ENCODE measurements around the gene POC1B.

The POC1B gene

DNA sequence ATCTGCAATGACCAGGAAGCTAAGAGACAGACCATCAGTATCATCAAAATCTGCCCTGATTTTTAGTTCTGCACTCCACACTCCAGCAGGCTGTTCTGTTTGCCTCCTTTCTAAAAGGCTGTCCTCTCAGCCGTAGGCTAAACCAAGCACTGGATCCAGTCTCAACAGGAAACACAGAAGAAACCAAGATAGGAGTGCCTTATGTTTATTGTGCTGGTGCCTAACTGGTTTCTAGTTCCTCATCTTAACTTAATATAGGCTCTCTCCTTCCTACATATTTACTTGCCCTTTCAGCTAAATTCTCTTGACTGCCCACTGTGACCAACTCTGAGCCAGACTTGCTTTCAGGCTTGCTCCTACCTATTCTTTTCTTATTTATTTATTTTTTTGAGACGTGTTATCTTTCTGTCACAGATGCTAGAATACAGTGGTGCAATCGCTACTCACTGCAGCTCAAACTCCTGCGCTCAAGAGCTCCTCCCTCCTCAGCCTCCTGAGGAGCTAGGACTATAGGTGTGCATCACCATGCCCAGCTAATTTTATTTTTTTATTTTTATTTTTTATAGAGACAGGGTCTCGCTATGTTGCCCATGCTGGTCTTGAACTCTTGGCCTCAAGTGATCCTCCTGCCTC, 32.1 kb downstream of the POC1B start:
- DNase-seq: no peak

DNA sequence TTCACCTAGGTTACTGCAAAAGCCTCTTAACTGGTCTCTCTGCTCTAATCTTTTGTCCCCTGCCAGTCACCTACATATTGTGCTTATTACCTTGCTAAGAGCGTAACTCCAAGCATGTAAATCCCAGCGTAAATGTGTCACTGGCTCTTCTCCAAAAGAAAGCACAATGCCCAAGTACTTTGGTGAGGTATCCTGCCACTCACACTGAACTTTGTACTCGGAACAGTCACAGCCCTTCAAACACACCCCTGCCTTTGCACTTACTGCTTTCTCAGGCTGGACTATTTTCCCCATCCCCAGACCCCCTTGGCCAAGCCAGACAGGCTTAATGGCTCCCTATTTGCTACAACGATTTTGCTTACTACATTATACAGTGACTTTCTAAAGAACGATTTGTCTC, 33.0 kb downstream of the POC1B start:
- no peak for DNase-seq

DNA sequence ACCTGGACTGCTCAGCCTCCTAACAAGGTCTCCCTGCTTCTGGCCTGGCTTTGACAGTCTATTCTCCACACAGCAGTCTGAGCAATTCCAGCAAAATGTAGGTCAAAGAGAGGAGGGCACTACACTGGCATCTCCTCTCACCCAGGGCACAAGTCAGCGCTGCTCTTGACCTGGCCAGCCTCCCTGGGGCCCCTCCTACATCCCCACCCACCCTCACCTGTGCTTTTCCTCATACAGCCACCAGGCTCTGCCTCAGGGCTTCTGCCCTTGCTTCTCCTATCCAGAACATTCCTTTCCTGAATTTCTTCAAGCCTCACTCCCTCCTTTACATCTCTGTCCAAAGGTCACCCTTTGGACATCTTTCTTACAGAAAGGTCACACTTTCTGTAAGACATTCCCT, 34.9 kb downstream of the POC1B start:
- no peak for DNase-seq

DNA sequence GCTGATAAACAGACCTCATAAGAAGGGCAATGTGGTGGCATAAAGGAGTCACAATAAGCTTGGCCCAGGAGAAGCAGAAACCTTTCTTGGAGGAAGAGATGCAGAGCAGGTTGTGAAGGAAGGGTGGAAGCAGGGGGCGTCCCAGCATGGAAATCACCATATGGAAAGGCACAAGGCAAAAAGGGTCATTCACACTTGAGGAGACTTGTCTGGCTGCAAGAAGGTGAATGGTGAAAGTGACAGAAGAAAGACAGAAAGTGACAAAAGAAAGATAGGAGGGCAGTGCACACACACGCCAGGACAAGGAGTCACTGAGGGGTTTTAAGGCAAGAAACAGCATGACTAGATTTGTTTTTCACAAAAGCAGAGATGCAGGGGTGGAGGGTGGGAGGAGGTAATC, 39.6 kb downstream of the POC1B start:
- no peak for DNase-seq

DNA sequence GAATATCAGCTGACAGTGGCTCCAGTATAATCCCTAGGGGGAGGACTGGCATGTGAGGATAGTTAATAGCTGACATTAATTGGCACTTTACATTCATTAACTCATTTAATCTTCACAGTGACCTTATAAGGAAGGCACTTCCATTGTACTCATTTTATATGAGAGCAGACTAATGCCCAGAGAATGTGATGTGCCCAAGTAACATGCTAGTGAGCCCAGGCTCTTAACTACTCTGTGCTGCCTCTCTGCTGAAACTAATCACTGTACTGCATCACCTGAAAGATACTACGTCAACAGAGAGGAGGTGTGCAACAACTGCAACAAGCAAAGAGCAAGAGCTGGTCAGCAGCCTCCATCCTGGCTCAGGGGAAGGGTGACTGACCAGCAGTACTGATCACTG, 41.4 kb downstream of the POC1B start:
- no peak for DNase-seq

DNA sequence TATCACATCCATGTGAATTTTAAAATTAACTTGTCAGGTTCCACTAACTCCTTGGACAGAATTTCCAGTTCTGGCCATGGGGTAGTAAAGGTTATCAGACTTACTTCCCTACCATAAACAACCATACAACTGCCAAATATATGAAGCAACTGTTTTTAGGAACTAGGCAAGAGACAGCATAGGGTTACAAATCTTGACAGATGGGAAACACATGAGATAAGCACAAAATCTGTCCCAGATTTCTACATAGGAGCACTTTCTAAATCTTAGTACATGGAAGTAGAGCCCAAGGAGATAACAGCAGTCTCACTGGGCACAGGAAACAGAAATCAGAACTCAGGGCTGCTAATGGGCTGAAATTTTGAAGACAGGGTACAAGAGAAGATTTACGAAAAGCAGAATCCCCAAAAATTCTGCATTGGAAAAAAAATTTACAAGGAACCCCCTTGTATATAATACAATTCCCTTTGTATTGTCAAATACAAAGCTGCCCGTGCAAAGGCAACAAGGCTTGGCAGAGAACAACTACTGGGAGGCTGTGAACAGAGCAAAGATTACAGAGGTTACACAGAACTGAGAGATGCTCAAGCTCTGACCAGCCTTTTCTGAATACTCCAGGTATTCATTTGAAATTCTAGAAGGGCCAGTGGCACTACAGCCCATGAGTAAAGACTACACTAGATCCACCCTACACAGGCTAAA, 44.5 kb downstream of the POC1B start:
- no peak for DNase-seq

DNA sequence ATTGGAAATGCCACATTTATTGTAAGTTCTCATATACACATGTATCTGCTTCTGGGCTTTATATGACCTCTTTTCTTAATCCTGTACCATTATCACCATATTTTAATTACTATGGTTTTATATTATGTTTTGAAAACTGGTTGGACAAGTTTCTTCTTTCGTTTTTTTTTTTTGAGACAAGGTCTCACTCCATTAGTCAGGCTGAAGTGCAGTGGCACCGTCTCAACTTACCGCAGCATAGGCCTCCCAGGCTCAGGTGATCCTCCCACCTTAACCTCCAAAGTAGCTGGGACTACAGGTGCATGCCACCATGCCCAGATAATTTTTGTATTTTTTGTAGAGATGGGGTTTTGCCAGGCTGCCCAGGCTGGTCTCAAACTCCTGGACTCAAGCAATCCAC, 45.9 kb downstream of the POC1B start:
- no peak for DNase-seq

DNA sequence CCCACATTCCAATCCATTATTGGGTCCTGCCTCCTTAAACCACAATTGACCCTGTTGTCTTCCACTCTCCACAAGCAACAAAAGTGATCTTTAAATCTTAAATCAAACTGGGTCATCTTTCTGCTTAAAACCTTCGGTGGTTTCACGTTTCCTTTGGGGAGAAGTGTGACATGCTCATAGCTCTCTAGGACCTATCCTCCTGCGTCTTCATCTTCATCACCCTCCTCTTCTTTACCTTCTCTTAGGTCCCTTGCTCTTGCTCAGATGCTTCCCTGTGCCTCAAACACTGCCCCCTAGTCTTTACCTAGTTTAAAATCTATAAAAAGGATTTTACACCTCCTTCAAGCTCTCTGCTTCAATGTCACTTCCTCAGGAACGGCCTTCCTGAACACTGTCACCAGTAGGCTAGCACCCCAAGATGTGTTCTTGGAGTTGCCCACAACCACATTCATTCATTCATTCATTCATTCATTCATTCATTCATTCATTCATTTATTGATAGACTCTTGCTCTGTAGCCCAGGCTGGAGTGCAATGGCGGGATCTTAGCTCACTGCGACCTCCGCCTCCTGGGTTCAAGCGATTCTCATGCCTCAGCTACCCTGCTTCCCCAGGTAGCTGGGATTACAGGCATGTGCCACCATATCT, 48.1 kb downstream of the POC1B start:
- no peak for DNase-seq

DNA sequence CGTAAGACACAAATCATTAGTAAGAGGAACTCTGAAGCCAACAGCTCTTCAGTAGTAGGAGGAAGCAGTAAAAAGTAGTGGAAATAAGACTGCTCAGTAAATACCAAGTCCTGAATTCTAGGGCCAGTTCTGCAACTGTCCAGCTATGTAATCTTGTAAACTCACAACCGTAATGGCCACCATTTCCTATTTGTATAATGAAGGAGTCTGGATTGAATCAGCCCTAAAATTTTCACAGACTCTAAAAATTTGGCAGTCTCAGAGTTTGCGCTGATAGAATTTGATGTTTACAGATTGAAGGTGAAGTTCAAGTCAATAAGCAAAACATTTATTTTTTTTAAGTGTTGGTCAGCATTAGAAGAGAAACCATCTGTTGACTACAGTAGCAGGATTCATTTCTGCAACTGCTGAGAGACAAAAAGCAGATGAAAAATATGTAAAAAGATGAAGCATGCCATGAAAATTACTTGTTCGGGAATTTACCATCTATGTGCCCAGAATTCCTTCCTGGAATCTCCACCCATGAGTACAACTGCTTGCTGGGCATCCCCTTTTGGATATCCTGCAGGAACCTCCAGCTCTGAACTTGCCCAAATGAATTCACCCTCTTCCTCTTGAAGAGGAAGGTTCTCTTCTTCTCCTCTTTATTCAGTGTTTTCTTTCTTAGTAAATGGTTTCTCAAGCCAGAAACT, 48.8 kb downstream of the POC1B start:
- DNase-seq: no peak

DNA sequence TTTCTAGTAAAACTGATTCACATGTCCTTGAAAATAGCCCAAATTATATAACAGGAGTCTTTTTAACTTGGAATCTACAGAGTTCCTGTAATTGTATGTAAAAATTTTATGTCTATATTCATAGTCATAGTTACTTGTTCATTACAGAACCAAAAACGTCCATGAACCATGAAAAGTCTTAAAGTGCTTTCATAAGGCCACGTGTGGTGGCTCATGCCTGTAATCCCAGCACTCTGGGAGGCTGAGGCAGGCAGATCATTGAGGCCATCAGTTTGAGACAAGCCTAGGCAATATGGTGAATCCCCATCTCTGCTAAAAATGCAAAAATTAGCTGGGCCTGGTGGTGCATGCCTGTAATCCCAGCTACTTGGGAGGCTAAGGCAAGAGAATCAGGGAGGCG, 49.6 kb downstream of the POC1B start:
- DNase-seq: no peak

DNA sequence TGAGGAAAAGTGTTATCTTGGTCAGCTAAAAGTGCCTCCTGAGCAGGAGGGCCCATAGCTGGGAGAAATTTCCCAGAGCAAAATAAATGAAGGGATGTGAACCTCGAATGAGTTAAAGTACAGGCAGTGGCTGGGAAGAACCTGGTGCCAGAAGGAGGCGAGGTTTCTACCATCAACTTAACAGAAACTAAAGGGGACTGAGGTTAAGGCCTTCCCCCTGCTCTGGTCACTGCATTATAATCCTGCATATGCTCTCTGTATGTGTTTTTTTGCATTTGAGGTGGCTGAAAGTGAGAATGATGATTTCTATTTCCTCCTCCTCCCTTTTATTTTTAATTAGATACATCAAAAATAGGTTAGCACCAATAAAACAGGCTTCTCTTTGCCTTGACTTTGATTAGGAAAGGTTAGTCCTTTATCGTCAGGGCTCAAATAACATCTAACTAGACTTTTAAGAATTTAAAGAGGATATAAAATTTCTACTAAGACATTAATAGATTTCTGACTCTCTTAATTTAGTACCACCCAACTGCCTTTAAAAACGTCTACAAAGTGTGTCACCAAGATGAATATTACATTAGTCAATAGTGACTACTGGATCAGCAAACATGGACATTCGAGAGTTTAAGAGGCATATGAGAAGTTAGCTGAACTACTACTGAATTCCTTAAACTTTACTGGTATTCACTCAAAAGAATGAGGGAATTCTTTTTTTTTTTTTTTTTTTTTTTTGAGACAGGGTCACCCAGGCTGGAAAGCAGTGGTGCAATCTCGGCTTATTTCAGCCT, 50.5 kb downstream of the POC1B start:
- DNase-seq: no peak

DNA sequence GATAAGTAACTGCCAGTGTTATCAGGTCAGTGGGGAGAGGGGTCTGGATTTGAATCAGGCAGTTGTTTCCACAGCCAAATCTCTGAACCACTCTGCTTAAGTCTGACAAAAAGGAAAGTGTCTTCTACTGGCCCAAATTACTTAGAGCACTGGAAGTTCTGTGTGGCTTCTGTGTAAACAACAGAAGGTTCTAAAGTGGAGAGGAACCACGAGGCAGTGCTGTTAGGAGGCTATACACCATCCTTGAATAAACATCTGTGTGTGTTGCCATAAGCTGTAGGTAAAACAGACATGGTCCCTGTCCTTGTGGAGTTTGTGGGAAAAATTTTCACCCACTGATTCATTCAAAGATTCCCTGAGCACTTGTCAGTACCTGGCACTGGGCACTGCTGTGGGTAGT, 51.2 kb downstream of the POC1B start:
- DNase-seq: no peak

DNA sequence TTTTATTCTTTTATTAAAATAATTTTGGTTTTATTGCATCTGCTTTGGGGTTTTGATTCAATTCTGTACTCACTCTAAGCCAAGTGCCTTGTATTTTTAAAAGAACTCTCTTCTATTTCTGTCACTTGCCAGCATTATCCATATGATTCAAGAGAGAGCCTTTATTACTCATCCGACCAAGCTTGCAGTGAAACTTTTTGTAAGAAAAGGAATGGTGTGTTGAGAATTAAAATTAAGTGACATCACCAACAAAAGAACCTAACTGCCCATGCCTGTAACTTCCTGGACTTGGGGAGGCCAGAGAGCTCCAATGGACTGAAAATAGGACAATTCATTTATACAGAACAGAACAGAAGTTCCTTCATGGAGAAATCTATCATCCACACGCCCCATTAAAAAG, 53.3 kb downstream of the POC1B start:
- no peak for DNase-seq

DNA sequence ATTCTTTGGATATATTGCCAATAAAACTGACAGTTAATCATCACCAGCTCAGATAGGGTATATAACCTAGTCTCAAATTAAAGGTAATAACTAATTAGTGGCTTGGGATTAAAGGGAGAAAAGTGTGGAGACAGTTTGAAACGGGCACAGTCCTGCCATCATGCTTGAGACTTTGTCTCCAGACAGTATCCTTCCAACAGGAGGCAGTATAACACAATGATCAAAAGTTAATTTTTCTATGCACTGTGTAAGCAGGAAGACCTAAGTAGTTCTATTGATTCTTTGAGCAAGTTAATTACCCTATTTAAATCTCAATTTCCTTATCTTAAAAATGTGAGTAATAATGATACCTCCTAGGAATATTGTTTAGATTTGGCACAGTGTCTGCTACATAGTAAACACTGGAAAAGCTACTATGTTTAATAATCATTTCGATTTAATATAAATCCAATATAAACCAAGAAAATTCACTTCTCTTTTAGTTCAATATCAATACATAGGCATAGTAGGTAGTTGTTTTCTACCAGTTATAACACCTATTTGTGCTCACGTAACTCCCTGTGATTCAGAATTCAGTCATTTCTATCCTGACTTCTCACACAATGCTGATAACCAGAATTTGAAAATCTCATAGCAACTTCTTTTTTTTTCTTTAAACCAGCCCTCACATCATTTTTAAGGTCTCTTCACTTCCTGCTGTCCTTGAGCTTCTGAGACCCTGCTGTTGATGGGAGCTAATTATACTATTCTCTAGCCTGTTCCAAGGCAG, 54.9 kb downstream of the POC1B start:
- DNase-seq: no peak

DNA sequence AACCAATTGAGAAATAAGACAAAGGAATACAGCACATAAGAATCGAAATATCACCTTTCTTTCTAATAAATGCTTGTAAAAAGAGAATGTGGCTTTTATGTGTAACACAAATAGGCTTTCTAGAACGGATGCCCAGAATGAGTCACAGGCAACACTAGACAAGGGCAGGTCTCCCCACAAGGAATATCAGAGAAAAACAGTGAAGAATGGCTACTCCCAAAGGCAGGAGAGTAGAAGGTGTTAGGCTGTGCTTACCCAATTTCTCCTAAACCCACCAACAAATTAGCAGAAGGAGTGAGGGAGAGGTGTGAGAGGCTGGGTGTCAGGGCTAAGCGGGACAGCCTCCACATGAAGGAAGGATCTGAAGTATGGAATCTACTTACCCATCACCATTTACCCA, 56.5 kb downstream of the POC1B start:
- DNase-seq: no peak

DNA sequence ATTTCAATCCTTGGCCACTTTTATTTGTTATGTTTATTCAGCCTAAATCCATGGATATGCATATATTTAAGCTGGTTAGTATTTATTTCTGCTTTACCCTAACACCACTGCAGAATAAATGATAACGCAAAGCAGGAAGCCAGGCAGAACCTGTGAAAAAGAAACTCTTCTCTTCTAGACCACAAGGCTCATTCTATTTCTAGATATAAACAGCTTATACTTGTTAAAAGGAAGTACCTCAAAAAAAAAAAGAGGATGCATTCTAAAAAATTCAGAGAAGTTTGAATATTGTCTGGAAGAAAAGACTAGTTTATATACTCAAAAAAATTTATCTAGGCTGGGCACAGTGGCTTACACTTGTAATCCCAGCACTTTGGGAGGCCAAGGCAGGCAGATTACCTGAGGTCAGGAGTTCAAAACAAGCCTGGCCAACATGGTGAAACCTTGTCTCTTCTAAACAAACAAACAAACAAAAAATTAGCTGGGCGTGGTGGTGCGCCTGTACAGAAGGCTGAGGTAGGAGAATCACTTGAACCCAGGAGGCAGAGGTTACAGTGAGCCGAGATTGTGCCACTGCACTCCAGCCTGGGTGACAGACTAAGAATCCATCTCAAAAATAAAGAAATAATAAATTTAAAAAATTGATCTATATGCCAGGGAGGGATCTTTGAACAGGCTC, 57.1 kb downstream of the POC1B start:
- peak; percentile 12 for DNase-seq

DNA sequence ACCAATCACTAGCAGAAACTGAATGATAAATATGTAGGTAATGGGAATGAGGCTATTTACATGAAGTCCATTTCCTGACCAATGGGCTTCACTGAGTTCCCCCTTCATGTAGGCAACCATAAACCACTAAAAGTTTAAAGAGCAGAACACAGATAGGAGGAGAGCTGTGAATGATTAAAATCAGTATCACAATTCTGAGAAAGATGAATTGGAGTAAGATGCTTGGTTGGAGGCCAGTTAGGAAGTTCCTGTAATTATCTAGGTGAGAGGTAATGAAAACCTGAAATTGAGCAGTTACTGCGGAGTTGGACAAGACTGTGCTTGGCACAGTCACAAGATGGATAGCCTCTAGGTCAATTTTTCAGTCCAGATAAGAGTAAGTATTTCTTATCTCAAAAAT, 57.8 kb downstream of the POC1B start:
- no peak for DNase-seq

DNA sequence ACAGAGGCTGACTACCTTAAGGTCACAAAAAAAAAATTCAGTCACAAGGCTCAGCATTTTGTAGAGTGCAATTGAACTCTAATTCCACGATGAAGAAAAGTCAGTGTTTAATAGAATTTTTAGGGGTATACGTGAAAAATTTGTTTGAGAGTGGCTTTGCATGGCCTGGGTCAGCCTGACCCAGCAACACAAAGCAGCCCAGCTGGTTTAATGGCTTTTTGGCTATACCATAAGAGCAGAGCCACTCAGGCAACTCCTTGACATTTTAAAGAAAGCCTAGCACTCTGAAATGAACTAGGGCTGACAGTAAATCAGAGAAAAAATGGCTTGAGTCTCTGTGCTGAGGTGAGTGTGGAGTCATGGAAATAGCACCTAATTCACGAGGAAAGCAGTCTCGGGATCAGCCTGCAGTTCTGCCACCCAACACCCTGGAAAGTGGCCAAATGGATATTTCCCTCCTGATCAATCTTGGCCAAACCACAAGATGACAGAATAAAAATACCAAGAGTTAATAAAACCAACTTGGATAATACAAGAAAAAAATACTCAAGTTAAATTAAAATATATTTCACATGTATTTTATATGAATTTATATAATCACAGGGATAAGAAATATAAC, 60.8 kb downstream of the POC1B start:
- DNase-seq: no peak

DNA sequence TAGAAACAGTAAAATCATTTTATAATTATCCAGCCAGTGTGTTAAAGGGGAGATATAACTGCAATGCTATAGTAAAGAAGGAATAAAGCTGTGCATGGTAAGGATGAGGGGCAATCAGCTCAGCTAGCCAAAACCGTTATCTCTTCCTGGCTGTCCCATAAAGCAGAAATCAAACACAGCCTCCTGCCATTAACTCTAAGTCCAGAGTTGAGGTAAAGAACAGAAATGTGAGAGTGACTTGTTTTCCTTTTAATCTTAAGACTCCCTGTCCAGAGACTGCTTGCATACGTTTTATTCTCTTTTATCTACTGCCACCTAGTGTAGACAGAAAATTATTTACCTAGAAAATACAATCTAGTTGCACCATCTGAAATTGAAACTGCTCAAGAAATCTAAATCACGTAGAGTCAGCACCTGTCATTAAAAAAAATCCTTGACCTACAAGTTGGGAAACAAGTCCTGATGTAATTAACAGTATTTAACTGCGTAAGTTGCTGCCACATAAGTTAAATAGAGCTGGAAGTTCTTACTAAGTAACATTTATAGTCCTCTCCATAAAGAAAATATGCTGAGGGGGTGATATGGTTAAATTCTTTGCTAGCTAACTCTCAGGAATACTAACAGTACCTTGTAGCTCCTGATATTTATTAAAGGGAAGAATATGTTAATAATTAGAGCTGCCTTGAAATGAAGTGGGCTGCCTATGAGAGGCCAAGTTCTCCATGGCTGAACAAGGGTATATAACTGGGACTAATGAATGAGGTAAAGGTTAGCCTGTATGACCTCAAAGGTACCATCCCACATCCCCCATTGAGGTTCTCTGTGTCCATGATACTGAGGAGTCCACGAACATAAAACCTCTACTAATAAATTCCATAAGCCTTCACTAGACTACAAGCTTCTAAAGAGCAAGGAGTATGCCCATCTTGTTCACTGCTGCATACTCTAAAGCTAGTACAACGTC, 63.9 kb downstream of the POC1B start:
- DNase-seq: no peak

DNA sequence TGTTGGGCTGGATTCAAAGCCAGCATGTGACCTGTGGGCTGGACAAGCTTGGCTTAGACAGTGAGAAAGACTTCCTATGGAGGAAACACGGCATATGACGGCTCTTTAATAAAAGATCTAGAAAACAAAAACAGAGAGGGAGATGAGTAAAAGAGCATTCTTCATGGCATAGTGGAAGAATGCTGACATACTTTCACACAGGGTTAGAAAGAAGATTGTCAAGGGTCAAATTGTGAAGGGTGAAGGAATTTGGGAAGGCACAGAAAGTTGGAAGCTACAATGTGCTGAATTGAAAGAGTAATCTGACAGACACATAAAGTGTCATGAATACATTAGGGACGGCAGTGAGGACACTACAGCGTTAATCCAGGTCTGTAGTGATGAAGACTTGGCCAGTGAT, 64.7 kb downstream of the POC1B start:
- no peak for DNase-seq
